ENCODE data around the gene CNOT1. TPM values are rescaled to one million over a fixed set of nuclear protein-coding genes. Genes with fewer than 3 reads are reported as not detected.

The CNOT1 gene
- total and polyA plus RNA-seq, 10 donors, result 51.5 to 199 (median 180) TPM

GRCh38 chr16:58490065-58490464 lies 139.6 kb downstream of the CNOT1 start:
- H3K4me3 ChIP-seq, result no peak overlapping the region
- WGBS, 5 donors, result 87 to 98% (median 95%) methylated on average over 3 to 4 of the region's 4 CpGs; no CpG with 5 or more reads in 1 of the 5 donors
- H3K36me3 ChIP-seq, result no peaks in the 10 kb centered on the region
- H3K27ac ChIP-seq, result no peak overlapping the region
- H3K9me3 ChIP-seq, result no peaks in the 10 kb centered on the region
- H3K4me1 ChIP-seq, result peaks cover 4 to 13% (median 8%) of the 10 kb centered on the region in 6 donors
- H3K27me3 ChIP-seq (replicated peaks in 1 of 7), result peaks cover 0 to 19% (median 0%) of the 10 kb centered on the region in 7 donors
- TF ChIP-seq POLR2AphosphoS5 (IDR thresholded peaks at IDR 0.05), result no peak
- TF ChIP-seq CTCF (IDR thresholded peaks at IDR 0.05 in 8 of 11, conservative IDR thresholded peaks at IDR 0.05 in 3 of 11), result no peak
- no peak for TF ChIP-seq POLR2A (IDR thresholded peaks at IDR 0.05)
- DNase-seq, result peak; percentile 47
- intact Hi-C loops (cut with DNase I; ENCODE audit: low total_unique reads), result no loop called here

GRCh38 chr16:58488531-58488930 lies 141.1 kb downstream of the CNOT1 start:
- Histone ChIP-seq H3K27ac (no peak overlapping the region), H3K4me3 (no peak overlapping the region), H3K27me3 (replicated peaks in 1 of 7) (peaks cover 0 to 19% (median 0%) of the 10 kb centered on the region in 7 donors), H3K36me3 (no peaks in the 10 kb centered on the region), H3K4me1 (peaks cover 4 to 10% (median 8%) of the 10 kb centered on the region in 6 donors), H3K9me3 (no peaks in the 10 kb centered on the region)
- intact Hi-C loops (cut with DNase I; ENCODE audit: low total_unique reads), result no loop called here
- TF ChIP-seq POLR2A (IDR thresholded peaks at IDR 0.05), result no peak
- no peak for TF ChIP-seq POLR2AphosphoS5 (IDR thresholded peaks at IDR 0.05)
- no peak for TF ChIP-seq CTCF (IDR thresholded peaks at IDR 0.05 in 8 of 11, conservative IDR thresholded peaks at IDR 0.05 in 3 of 11)
- WGBS, 5 donors, result 61 to 79% (median 75%) methylated on average over 3 of the region's 3 CpGs
- peak; percentile 53 for DNase-seq

GRCh38 chr16:58487566-58488351 lies 141.9 kb downstream of the CNOT1 start:
- intact Hi-C loops (cut with DNase I; ENCODE audit: low total_unique reads), result loop anchor here (2.0 kb wide), 1 partner anchor 151 kb away; no protein-coding TSS in a partner anchor
- H3K4me3 ChIP-seq, result peak overlapping the region in 3 of 8 donors; percentile 15 to 45 (median 27)

More at GRCh38 chr16:58487566-58488351, 141.9 kb downstream of the CNOT1 start:
- peak; percentile 93 for DNase-seq
- 14 to 22% (median 17%) methylated on average over 38 to 43 of the region's 43 CpGs for WGBS, 5 donors
- H3K4me1 ChIP-seq, result peaks cover 4 to 10% (median 8%) of the 10 kb centered on the region in 6 donors
- H3K27ac ChIP-seq, result no peak overlapping the region
- H3K36me3 ChIP-seq, result no peaks in the 10 kb centered on the region
- peaks cover 0 to 17% (median 0%) of the 10 kb centered on the region in 7 donors for H3K27me3 ChIP-seq (replicated peaks in 1 of 7)
- TF ChIP-seq POLR2A (IDR thresholded peaks at IDR 0.05) (no peak), CTCF (IDR thresholded peaks at IDR 0.05 in 8 of 11, conservative IDR thresholded peaks at IDR 0.05 in 3 of 11) (peak; percentile 77 to 96 (median 92)), POLR2AphosphoS5 (IDR thresholded peaks at IDR 0.05) (peak in 2 of 3 donors; percentile 68 to 71)
- no peaks in the 10 kb centered on the region for H3K9me3 ChIP-seq

Data from spleen (tissue), 11 donors.